HG03039 (cell line): Measurements from ENCODE around the gene YWHAG.
"Not testable (repeated sequence)": the region's sequence is repeated elsewhere in the genome, so short reads cannot be mapped to it uniquely, and the experiment has no call there.

Experiments
- ATAC-seq: cut with Tn5 transposase; IDR thresholded peaks from one replicate; pipeline ENCODE4 v1.9.1; 2021; ENCODE audit warnings: mild to moderate bottlenecking, moderate library complexity; ENCODE audit not compliant: unreplicated experiment

The YWHAG gene

DNA sequence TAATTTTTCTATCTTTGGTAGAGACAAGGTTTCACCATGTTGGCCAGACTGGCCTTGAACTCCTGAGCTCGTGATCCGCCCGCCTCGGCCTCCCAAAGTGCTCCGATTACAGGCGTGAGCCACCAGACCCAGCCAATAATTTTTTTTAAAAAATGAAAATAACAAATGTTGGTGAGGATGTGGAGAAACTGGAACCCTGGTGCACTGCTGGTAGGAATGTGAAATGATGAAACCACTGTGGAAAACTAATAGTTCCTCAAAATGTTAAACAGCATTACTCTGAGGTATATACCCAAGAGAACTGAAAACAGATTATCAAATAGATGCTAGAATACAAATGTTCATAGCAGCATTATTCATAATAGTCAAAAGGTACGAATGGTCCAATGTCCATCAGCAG lies 23.0 kb upstream of the YWHAG start:
- ATAC-seq: no peak

DNA sequence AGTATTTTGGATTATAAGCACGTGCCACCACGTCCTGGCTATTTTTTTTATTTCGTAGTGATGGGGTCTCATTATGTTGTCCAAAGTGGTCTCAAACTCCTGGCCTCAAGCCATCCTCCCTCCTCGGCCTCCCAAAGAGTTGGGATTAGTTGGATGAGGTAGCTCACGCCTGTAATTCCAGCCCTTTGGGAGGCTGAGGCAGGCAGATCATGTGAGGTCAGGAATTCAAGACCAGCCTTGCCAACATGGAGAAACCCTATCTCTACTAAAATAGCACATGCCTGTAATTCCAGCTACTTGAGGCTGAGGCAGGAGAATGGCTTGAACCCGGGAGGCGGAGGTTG lies 21.8 kb upstream of the YWHAG start:
- ATAC-seq: no peak

DNA sequence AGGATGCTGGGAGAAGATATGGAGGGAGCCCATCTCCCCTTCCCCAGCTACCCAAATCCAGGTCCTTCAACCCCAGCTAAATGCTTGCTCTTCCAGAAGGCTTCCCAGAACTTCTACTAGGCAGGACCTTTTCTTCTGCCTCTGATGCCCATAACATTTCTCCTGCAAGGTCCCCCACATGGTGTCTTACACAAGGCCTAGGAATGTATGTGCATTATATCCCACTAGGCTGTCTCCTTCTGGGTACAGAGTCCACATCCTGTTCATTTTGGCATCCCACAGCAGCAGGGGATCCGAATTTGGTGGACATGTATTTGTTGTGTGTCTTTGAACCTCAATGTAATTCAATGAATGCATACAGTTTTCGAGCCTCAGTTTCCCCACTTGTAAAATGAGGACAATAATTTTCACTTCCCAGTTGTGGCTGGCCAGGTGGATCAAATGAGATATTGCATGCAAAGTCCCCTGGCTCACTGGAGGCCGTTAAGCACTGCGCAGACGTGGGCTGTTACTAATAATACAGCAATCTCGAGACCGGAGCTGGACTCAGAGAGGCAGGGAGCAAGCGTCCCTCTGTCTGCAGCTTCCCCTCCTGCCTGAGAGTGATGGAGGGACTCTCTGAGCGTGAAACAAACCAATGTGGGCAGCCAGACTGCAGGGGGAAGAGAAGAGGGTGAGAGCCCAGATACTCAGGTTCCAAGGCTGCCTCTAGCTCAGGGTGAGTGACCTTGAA lies 18.6 kb upstream of the YWHAG start:
- no peak for ATAC-seq

DNA sequence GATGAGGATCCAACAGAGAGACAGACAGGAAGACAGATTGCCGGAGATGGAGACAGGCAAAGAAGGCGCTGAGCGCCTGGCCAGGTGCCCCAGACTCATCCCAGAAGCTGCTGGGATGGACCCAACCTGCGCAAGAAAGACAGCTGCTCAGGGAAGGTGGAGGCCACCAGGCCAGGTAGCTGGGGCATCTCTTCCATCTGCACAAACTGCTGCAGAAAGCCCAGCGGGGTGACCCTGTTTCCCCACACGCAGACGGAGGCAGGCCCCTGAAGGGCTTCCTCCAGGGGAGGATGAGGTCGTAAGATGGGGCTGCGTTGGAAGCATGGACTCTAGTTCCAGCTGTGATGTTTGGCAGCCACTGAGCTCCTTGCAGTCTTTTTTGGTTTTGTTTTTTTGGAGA lies 16.5 kb upstream of the YWHAG start:
- ATAC-seq: no peak

DNA sequence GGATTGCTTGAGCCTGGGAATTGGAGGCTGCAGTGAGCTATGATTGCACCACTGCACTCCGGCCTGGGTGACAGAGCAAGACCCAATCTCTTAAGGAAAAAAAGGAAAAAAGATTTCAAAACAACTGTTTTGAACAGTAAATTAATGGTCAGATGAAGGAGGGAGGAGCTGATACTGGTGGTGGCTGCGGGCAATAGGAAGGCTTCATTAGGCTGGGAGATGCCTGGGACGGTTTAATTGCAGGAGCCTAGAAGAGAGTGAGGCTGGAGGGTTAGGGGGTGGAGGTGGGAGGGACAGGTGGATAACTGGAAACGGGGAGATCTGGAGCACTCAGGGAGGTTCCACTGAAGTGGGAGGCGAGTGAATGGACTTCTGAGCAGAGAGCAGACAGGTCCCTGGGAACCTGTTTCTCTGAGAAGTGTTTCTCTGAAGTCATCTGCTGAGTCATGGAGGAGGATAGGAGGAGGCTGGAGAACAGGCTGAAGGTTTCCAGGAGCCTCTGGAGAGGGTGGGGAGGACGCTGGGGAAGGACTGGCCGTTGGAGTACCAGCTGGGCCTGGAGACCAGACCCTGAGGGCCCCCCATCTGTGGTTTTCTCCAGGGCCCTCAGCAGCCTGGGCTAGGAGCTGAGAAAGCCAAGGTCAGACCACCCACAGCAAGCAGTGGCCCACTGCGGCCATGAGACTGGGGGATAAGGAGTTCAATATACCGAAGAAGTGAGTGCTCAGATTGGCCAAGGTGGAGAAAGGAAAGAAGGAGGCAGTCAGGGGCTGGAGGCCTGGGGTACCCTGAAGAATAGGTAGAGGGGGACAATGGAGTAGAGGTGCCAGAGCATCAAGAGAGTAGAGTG lies 14.4 kb upstream of the YWHAG start:
- no peak for ATAC-seq

DNA sequence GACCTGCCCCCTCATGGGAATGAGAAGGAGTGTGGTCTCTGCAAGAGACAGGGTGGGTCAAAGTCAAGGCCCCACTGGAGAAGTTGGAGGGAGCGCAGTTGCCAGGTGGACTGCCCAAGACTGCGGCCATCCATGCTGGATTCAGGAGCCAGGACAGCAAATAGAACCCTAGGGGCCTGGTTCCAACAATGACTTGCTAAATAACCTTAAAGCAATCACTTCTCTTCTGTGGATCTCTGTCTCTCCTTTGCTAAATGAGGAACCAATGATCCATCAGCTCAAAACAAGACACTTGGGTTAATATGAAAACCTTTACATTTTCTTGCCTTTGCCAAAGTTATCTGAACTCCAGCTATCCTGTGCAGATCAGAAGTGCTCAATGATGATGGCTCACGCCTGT lies 12.6 kb upstream of the YWHAG start:
- no peak for ATAC-seq

DNA sequence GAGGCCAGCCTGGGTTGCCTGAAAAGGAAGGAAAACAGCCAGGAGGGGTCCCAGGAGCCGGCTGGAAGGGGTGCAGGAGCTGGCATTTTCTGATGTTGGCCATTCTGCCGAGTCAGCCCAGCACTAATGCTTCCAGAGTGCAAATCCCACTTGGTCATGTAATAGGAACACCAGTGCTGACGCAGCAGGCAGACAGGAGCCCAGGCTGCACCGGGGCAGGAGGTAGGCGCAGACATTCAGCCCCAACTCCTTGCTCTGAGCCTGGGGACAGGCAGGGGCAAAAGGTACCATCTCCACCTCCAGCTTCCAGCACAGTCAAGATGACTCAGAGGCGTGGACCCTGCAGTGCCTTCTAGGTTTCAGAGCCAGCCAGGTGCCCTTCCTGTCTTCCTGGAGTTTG lies 10.2 kb upstream of the YWHAG start:
- ATAC-seq: no peak

DNA sequence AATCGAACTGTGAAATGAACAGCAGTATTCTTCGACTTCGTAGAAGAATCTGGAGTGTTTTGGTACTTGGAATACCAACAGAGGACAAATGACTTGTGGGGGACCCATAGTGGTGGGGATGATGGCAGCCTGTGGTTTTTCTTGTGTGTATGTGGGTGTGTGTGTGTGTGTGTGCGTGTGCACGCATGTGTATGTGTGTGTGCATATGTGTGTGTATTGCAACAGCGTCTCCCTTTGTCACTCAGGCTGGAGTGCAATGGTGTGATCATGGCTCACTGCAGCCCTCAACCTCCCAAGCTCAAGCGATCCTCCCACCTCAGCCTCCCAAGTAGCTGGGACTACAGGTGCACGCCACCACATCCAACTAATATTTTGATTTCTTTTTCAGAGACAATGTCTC lies 9.4 kb upstream of the YWHAG start:
- ATAC-seq: no peak

DNA sequence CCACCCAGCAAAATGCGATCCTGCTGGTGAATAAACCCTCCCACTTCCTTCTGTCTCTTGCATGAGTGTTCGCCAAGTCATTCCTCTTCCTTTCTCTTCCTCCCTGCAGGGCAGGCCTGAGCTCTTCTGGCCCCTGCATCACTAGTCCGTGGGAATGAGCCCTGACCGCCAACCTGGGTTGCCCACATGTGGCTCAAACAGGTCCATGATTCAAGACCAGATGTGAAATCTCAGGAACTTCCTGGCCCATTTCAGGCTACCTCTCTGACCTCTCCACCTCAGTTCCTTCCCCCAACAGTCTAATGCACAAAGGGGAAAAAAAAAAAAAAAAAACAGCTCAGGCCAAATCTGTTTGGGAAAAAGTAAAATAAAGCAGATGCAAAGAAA lies 5.4 kb upstream of the YWHAG start:
- ATAC-seq: no peak

DNA sequence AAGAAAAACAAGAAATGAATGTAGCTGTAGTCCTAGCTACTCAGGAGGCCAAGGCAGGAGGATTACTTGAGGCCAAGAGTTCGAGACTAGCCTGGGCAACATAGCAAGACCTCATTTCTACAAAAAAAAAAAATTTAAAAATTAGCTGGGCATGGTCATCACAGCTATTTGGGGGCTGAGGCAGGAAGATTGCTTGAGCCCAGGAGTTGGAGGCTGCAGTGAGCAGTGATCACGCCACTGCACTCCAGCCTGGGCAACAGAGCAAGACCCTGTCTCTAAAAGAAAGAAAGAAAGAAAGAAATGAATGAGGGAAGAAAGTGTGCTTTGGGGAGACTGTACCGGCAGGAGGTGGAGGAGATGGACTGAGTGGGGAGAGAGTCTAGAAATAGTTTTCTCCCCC lies 5.0 kb upstream of the YWHAG start:
- ATAC-seq: not testable (repeated sequence)

DNA sequence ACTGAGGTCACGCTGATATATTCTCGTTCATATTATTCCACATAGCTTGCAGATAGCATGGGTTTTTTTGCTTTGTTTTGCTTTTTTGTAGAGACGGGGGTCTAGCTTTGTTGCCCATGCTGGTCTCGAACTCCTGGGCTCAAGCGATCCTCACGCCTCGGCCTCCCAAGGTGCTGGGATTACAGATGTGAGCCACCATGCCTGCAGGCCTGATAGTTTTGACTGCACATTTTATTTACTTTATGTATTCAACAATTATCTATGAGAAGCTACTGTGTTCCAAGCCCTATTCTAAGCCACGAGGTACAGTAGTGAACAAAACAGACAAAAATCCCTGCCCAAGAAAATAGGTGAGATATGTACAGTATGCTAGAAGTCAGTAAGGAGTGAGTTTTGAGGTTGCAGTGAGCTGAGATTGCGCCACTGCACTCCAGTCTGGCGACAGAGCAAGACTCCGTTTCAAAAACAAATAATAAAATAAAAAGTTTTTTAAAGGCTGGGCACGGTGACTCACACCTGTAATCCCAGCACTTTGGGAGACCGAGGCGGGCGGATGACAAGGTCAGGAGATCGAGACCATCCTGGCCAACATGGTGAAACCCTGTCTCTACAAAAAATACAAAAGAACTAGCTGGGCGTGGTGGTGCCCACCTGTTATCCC lies 1.3 kb upstream of the YWHAG start:
- ATAC-seq: no peak

DNA sequence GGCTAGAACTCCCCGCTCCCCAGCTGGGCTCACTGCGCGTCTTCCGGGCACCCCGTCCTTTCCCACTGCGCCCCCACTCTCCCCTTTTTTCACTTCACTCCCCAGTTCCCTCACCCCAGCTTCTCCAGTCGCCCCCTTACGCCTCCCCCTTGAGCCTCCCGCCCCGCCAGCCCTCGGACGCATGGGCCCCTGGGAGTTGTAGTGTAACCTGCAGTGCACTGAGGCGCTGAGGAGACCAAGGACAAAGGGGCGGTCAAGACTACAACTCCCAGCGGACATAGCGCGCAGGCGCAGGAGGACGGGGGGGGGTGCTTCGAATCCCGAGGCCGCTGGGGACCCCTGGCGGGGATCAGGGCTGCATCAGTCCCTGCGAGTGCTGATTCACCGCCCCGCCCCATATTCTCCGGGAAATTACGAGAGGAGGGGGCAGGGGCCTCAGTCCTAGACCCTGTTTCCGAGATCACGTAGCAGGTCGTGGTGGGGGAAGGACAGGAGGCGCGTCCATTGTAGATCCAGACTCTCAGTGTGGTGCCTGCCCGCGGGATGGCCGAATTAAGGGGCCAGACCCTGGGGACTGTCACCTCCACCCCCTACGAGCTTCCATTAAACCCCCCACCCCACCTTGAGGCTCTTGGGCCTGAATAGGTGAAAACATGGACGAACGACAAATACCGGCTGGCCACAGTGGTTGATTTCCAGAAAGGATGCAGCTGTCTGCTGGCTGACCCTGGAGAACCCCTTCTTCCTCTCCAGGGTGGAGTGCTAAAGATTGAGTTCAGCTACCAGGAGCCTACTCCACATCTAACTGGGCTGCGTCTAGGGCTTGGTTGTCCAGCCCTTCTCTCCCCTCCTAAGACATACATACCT lies 553 bp upstream of the YWHAG start:
- peak; percentile 89 for ATAC-seq

DNA sequence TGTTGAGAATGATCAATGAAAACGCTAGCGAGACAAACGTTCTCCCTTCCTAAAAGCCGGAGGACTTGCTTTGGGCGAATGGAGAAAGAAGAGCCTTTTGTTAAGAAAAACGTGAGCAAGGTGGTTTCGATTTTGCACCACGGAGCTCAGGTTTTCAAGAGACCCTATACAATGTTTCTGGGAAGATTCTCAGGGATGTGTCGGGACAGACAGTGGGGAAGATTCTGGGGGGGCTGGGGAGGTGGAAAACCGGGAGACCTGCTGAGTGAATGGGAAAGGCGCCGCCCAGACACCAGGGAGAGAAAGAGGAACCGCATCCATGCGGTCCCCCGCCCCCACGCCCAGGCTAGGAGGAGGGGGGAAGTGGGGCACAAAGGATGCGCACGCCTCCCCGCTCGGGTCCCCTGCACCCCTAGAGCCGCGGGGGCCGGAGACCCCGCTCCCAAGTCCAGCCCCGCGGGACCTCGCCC lies 745 bp downstream of the YWHAG start:
- ATAC-seq: peak; percentile 19

DNA sequence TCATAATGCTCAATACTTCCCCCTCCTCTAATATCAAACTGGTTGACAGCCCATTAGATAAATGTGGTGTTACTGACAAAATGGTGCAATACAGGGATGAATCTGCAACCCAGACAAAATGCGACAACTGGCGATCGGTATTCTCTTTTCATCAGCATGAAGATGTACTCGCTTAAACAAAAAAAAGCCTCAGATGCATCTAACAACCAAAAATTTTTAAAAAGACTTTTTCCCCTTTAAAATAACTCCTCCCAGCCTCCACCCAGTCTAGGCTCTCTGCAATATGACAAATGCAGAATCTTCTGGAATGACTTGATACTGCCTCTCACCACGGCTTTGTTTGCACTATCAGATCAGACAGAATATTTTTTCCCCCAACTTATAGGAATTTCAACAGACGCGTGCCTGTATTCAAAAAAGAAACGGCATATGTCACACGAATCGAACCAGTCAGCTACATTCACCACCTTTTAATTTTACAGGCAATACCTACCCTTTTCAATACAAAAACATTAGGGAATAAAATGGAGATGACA lies 1.2 kb downstream of the YWHAG start:
- ATAC-seq: no peak

DNA sequence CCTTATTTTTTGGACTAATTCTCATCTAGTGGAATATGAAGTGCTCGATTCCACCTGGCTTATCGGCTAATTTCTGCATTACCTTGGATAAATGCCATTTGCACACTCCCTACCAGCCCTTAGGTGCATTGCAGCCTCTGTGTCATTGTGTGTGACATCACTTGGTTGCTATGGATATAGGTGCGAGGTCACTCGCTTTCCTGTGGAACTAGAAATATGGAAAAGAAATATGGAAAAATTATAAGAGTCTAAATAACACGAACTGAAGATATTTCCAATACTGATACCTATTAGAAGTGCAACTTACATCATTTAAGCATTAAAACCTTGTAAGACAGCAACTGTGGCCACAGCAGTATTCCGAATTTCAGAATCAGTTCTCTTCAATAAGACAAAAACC lies 2.0 kb downstream of the YWHAG start:
- ATAC-seq: no peak

DNA sequence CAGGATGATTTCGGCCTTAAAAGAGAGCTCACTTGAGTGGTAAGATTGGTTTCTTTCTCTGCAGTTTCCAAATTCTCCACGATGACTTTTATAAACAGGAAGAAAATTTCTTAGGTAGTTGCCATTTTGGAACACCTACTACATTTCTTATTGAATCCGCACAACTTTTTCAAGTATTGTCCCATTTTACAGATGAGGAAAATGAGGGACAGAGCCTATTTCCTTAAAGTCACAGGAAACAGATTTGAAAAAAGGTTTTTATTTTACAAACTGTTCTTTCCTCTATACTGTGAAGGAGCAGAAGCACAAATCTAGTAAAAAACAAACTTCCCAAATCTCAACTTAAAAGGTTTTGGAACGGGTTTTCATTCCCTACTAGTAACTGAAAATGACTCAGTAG lies 2.7 kb downstream of the YWHAG start:
- ATAC-seq: no peak

DNA sequence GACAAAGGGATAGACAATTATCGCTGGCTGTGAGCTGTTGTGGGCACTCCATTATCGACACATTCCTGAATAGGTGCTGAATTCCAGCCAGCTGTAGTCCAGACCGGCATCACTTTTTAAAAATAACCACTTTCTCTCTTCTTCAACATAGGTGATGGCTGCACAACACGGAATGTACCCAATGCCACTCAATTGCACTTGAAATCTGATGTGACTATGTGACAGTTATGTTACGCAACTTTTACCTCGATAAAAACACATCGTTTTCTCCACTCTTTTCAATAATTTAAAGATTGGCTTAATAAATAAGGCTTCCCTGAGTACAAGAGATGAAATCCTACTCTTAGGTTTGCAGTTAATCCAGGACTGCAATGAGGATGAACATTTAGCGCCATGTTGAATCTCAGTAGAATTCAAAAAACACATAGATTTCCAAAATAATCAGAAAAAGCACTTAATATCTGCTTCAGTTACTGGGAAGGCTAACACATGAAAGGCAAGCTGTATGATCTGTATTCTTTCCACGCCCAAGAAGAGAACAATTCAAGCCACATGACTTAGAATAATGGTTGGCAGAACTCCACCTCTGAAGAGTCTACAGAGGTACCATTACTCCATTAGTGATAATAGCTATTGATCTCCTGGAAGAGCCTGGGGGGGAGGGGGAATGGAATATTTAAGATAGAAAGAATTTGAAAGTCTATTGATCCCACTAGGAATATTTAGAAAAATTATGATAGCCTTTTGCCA lies 3.6 kb downstream of the YWHAG start:
- ATAC-seq: no peak

DNA sequence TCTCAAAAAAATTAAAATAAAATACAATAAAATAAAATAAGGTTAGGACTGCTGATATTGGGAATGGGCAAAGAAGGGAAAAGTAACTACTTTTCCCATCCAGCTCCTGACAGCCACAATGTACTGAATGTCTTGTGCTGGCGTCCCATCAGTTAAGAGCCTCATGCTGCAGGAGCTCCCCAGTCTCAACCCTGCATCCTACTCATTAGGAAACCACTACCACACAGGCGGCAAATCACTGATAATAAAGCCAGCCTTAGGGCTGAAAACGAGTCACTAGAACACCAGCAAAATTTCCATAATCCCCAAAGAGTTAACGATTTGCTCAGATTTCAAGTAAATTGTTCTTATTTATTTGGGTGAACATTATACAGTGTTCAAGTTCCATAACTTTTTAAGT lies 4.3 kb downstream of the YWHAG start:
- ATAC-seq: no peak

DNA sequence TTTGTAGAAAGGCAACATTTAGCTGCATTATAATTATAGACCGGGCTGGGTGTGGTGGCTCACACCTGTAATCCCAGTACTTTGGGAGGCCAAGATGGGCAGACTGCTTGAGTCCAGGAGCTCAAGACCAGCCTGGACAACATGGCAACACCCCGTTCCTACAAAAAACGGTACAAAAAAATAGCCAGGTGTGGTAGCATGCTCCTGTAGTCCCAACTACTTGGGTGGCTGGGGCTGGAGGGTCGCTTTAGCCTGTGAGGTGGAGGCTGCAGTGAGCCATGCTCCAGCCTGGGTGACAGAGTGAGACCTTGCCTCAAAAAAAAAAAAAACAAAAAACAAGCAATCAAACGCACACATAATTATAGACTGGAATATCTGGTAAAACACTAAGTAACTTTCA lies 5.0 kb downstream of the YWHAG start:
- ATAC-seq: no peak

DNA sequence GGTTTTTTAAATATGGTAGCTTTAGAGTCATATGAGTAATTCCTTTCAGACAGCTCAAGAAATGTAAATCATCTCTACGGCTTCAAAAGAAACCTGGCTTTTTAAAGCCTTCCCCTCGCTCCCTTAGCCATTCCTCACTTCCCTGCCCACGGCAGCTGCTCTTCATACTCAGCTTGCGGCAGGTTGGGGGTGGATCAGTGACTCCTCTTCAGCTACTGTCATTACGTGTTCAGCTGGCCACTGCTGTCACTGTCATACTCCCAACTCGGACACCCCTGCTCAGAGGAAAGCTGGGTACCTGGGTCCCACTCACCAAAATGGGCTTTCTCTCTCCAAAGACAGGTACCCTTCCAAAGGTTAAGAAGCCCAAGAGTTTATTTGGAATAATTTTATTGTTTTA lies 6.6 kb downstream of the YWHAG start:
- no peak for ATAC-seq
